GM12878 (cell line): ENCODE measurements around the gene AAGAB. TPM values are rescaled to one million over a fixed set of nuclear protein-coding genes. Genes with fewer than 3 reads are reported as not detected.

ENCODE experiments used
- ATAC-seq: fragments of 200-7000 bp; cut with Tn5 transposase; 3 replicates; pipeline ENCODE4 v1.9.1; 2020; ENCODE audit warnings: mild to moderate bottlenecking, moderate library complexity
- BruUV-seq: library from RNA; stranded (reverse); fragments of 400-500 nt; replicated peaks from 2 replicates; lab custom pipeline; 2021; lab: Mats Ljungman, UMichigan
- CTCF ChIA-PET: fragments of 300-600 bp; sonication (Branson Sonifier 250); formaldehyde crosslinking; extraction: SDS; loops from one replicate; lab custom pipeline; 2021; ENCODE audit warnings: inconsistent platforms; lab: Yijun Ruan, JAX
- POLR2A ChIA-PET: fragments of 350-600 bp; formaldehyde crosslinking; extraction: SDS; loops from one replicate; lab custom pipeline; 2021; ENCODE audit warnings: inconsistent platforms; lab: Charles Lee
- RAD21 ChIA-PET: fragments of 300-600 bp; sonication (Branson Sonifier 250); formaldehyde crosslinking; loops from one replicate; lab custom pipeline; 2023; ENCODE audit warnings: antibody characterized with exemption; ENCODE audit not compliant: unreplicated experiment; lab: Charles Lee
- SMC1A ChIA-PET: fragments of 300-600 bp; sonication (Branson Sonifier 250); formaldehyde crosslinking; loops from one replicate; lab custom pipeline; 2023; ENCODE audit not compliant: unreplicated experiment, uncharacterized antibody; lab: Charles Lee
- DNase-seq: peaks from one replicate; pipeline ENCODE4 v3.0.0-alpha.2; 2011; ENCODE audit warnings: low read depth, low spot score
- FAIRE-seq: peaks from 3 replicates; lab custom pipeline; 2011; peaks lifted over from hg19 to GRCh38; lab: Jason Lieb, UNC
- H2AFZ ChIP-seq: 2 replicates; pipeline ENCODE4 v1.6.0; 2011; ENCODE audit warnings: low read depth, low read length, control low read depth; ENCODE audit not compliant: control insufficient read depth
- H3K27ac ChIP-seq: 2 replicates; pipeline ENCODE4 v1.5.1; 2011; ENCODE audit warnings: control low read depth; ENCODE audit not compliant: control insufficient read depth, insufficient read depth
- H3K27me3 ChIP-seq, 2 experiments: replicated peaks in 1 of 2; 2 replicates each; pipeline versions ENCODE4 v1.6.0 to v1.6.1; 2011; ENCODE audit warnings: low read length in 1 of 2; ENCODE audit not compliant: control insufficient read depth in 2 of 2, insufficient read depth in 2 of 2
- H3K36me3 ChIP-seq, 2 experiments: 2 replicates each; pipeline ENCODE4 v1.5.1; 2011; ENCODE audit warnings: low read length in 1 of 2; ENCODE audit not compliant: control insufficient read depth in 2 of 2, insufficient read depth in 2 of 2
- H3K4me1 ChIP-seq: 2 replicates; pipeline ENCODE4 v1.6.1; 2011; ENCODE audit warnings: mild to moderate bottlenecking, low read length, moderate library complexity, mixed read lengths; ENCODE audit not compliant: control insufficient read depth, insufficient read depth
- H3K4me2 ChIP-seq: 2 replicates; pipeline ENCODE4 v1.6.0; 2011; ENCODE audit warnings: control low read depth; ENCODE audit not compliant: control insufficient read depth, insufficient read depth
- H3K4me3 ChIP-seq: fragments of 200-600 bp; sonication (generic); 2 replicates; pipeline ENCODE4 v1.5.1; 2016
- H3K79me2 ChIP-seq: 2 replicates; pipeline ENCODE4 v1.6.0; 2011; ENCODE audit warnings: low read length; ENCODE audit not compliant: control insufficient read depth, insufficient read depth
- H3K9ac ChIP-seq: 2 replicates; pipeline ENCODE4 v1.8.0; 2011; ENCODE audit warnings: low read length, control low read depth, mixed read lengths; ENCODE audit not compliant: control insufficient read depth, insufficient read depth
- H3K9me3 ChIP-seq: replicated peaks from 3 replicates; pipeline ENCODE4 v1.5.1; 2011; ENCODE audit warnings: mild to moderate bottlenecking, low read length; ENCODE audit not compliant: control insufficient read depth, insufficient read depth
- H4K20me1 ChIP-seq: 2 replicates; pipeline ENCODE4 v1.6.0; 2011; ENCODE audit not compliant: control insufficient read depth, insufficient read depth
- ASH2L ChIP-seq: fragments of 300-600, 200-600 bp; sonication (generic); IDR thresholded peaks from 2 replicates; pipeline ENCODE4 v1.6.1; 2017; ENCODE audit warnings: low read depth, mild to moderate bottlenecking, borderline replicate concordance
- BMI1 ChIP-seq: fragments of 450-650 bp; IDR thresholded peaks from 2 replicates; pipeline ENCODE4 v1.6.1; 2016; ENCODE audit warnings: mild to moderate bottlenecking, moderate library complexity, borderline replicate concordance
- BRCA1 ChIP-seq: IDR thresholded peaks from 2 replicates; pipeline ENCODE4 v1.6.1; 2011; ENCODE audit warnings: low read depth, low read length, improper control_type of control experiment
- CBFB ChIP-seq: IDR thresholded peaks from 2 replicates; pipeline ENCODE4 v1.6.1; 2016; ENCODE audit warnings: antibody characterized with exemption, low read depth
- IRF4 ChIP-seq: IDR thresholded peaks from 2 replicates; pipeline ENCODE4 v1.6.1; 2011; ENCODE audit warnings: low read depth, low read length
- KLF5 ChIP-seq: fragments of 450-650 bp; IDR thresholded peaks from 2 replicates; pipeline ENCODE4 v1.6.1; 2014; ENCODE audit warnings: mild to moderate bottlenecking; ENCODE audit not compliant: partially characterized antibody
- MEF2B ChIP-seq: fragments of 450-650 bp; IDR thresholded peaks from 2 replicates; pipeline ENCODE4 v1.6.1; 2018; ENCODE audit warnings: mild to moderate bottlenecking, moderate library complexity; ENCODE audit not compliant: partially characterized antibody, poor library complexity, severe bottlenecking
- MTA3 ChIP-seq: IDR thresholded peaks from 2 replicates; pipeline ENCODE4 v1.6.1; 2012; ENCODE audit warnings: low read length, inconsistent platforms, borderline replicate concordance
- NFYB ChIP-seq: IDR thresholded peaks from 2 replicates; pipeline ENCODE4 v1.6.1; 2011; ENCODE audit warnings: low read depth, mild to moderate bottlenecking, low read length, improper control_type of control experiment, moderate library complexity; ENCODE audit not compliant: insufficient read depth
- POU2F2 ChIP-seq: IDR thresholded peaks from 3 replicates; pipeline ENCODE4 v1.6.1; 2011; ENCODE audit warnings: low read depth, mild to moderate bottlenecking, low read length, borderline replicate concordance
- RAD21 ChIP-seq: IDR thresholded peaks from 2 replicates; pipeline ENCODE4 v1.6.1; 2011; ENCODE audit warnings: mild to moderate bottlenecking, low read depth, low read length, moderate library complexity; ENCODE audit not compliant: insufficient read depth
- RBBP5 ChIP-seq: fragments of 200-600 bp; sonication (generic); conservative IDR thresholded peaks from 2 replicates; pipeline ENCODE4 v1.6.1; 2016
- SMAD1 ChIP-seq: fragments of 450-650 bp; IDR thresholded peaks from 2 replicates; pipeline ENCODE4 v1.6.1; 2018; ENCODE audit warnings: mild to moderate bottlenecking, low read depth; ENCODE audit not compliant: partially characterized antibody
- USF1 ChIP-seq: IDR thresholded peaks from 2 replicates; pipeline ENCODE4 v1.6.1; 2011; ENCODE audit warnings: borderline replicate concordance, low read depth, mild to moderate bottlenecking, moderate library complexity, mixed read lengths, low read length; ENCODE audit not compliant: insufficient read depth; ENCODE audit errors: extremely low read length
- ZNF592 ChIP-seq: fragments of 450-650 bp; IDR thresholded peaks from 2 replicates; pipeline ENCODE4 v1.6.1; 2017; ENCODE audit warnings: mild to moderate bottlenecking, moderate library complexity
- WGBS: methylation state at CpG from one replicate; pipeline ENCODE4 v1.1.6; 2016; ENCODE audit warnings: low lambda C conversion rate; ENCODE audit not compliant: insufficient replicate concordance, insufficient coverage; ENCODE audit errors: missing lambda C conversion rate; 5-methylcytosine and 5-hydroxymethylcytosine counted together
- in situ Hi-C: fragments of 300-500 bp; cut with MboI; formaldehyde crosslinking; loops from 9 replicates; pipeline ENCODE4 v1.14.3; 2018; ENCODE audit warnings: mixed read lengths
- intact Hi-C: fragments of 100-400 bp; cut with micrococcal nuclease; formaldehyde crosslinking; loops from one replicate; pipeline ENCODE4 v1.14.2; 2022; ENCODE audit not compliant: unreplicated experiment
- polyA plus RNA-seq, 11 experiments: library from polyadenylated mRNA; depleted of rRNA in 4 of 11; unstranded in 6 of 11; stranded (reverse) in 5 of 11; fragments of >200 nt; fragmentation: Nextera tagmentation in 4 of 11; fragmentation: Illumina TruSeq in 1 of 11; extraction: Ambion mirVana in 4 of 11; extraction: Trizol in 1 of 11; gene quantifications; 1 replicate in 1 of 11; 2 replicates in 10 of 11; pipeline versions ENCODE4 v1.2.1 to v1.2.3, GENCODE V29; 2011 to 2016; ENCODE audit warnings: inconsistent platforms in 2 of 11, missing spikeins in 2 of 11, low read depth in 1 of 11
- total RNA-seq, 4 experiments: library from RNA; depleted of rRNA in 3 of 4; stranded (reverse); fragments of >200 nt in 3 of 4; fragmentation: Illumina TruSeq in 1 of 4; extraction: Trizol in 1 of 4; gene quantifications; 2 replicates each; pipeline versions ENCODE4 v1.2.1 to v1.2.3, GENCODE V29; 2013 to 2021

Gene AAGAB
- total and polyA plus RNA-seq, 10 of the 15 experiments (the other 5 are each of a cell fraction or from before 2014, with no cell fraction given): 11.4 to 62.3 (median 38.0) TPM

- no TSS peak for BruUV-seq
- WGBS: 78% methylated on average over 3 of the region's 3 CpGs
- TF ChIP-seq MEF2B (no peak), IRF4 (no peak), POU2F2 (no peak), ZNF592 (no peak), SMAD1 (no peak), KLF5 (no peak), MTA3 (no peak), ASH2L (no peak), USF1 (no peak), CBFB (no peak), RBBP5 (no peak), RAD21 (no peak), BRCA1 (no peak), NFYB (no peak), BMI1 (no peak)
- H3K4me3 ChIP-seq: no peak overlapping the region
- intact Hi-C loops: no loop called here
- no peak overlapping the region for H3K27ac ChIP-seq
- ChIA-PET CTCF (interaction anchor here (1.3 to 1.6 kb wide), 2 partner anchors 16 to 17 kb away, joined by 3 to 8 read pairs; no protein-coding TSS in a partner anchor), RAD21 (interaction anchor here (1.4 to 1.8 kb wide), 2 partner anchors 14 to 16 kb away, joined by 3 to 6 read pairs; no protein-coding TSS in a partner anchor), SMC1A (interaction anchor here (0.9 to 1.4 kb wide), 3 partner anchors 9 to 172 kb away, joined by 3 read pairs; no protein-coding TSS in a partner anchor), POLR2A (interaction anchor here (1.0 kb wide), 1 partner anchor 251 kb away, joined by 3 read pairs; no protein-coding TSS in a partner anchor)
- H3K9ac ChIP-seq: no peak overlapping the region
- no peaks in the 10 kb centered on the region for H3K9me3 ChIP-seq
- in situ Hi-C loops: no loop called here
- H3K36me3 ChIP-seq: no peaks in the 10 kb centered on the region
- FAIRE-seq: no peak
- no peak overlapping the region for H2AFZ ChIP-seq
- ATAC-seq: no peak
- no peaks in the 10 kb centered on the region for H4K20me1 ChIP-seq
- no peaks in the 10 kb centered on the region for H3K27me3 ChIP-seq
- H3K79me2 ChIP-seq: peaks cover 21% of the 10 kb centered on the region
- H3K4me1 ChIP-seq: no peaks in the 10 kb centered on the region
- H3K4me2 ChIP-seq: no peak overlapping the region
- DNase-seq: no peak
These were observed 1.6 kb upstream of the AAGAB start for GRCh38 chr15:67256051-67256450.
